HG02970 (cell line): Measurements from ENCODE around the gene RNASE2.
"Not testable (repeated sequence)": the region's sequence is repeated elsewhere in the genome, so short reads cannot be mapped to it uniquely, and the experiment has no call there.

Source experiments
- ATAC-seq: cut with Tn5 transposase; IDR thresholded peaks from one replicate; pipeline ENCODE4 v1.9.1; 2021; ENCODE audit warnings: mild to moderate bottlenecking, moderate library complexity, moderate number of reproducible peaks; ENCODE audit not compliant: unreplicated experiment, low FRiP score

The RNASE2 gene

GRCh38 chr14:20980906-20981305 lies 25.6 kb downstream of the RNASE2 start:
- no peak for ATAC-seq

- ATAC-seq, result no peak
These were observed 27.5 kb downstream of the RNASE2 start for GRCh38 chr14:20982646-20983369.

GRCh38 chr14:20985650-20986049 lies 30.4 kb downstream of the RNASE2 start:
- not testable (repeated sequence) for ATAC-seq

GRCh38 chr14:20986811-20987210 lies 31.5 kb downstream of the RNASE2 start:
- no peak for ATAC-seq

GRCh38 chr14:20988717-20989470 lies 33.6 kb downstream of the RNASE2 start:
- no peak for ATAC-seq

- no peak for ATAC-seq
These were observed 34.1 kb downstream of the RNASE2 start for GRCh38 chr14:20989471-20989786.

- ATAC-seq, result peak; percentile 82
These were observed 34.7 kb downstream of the RNASE2 start, which contains the start of gene METTL17 for GRCh38 chr14:20989787-20990600. TSS of gene METTL17 (plus strand) at chr14:20989980. CDS start at chr14:20990003, 23 bp downstream.

- no peak for ATAC-seq
These were observed 41.2 kb downstream of the RNASE2 start for GRCh38 chr14:20996521-20996920.

GRCh38 chr14:20997115-20997514 lies 41.8 kb downstream of the RNASE2 start:
- ATAC-seq, result no peak

- ATAC-seq, result no peak
These were observed 42.3 kb downstream of the RNASE2 start for GRCh38 chr14:20997564-20997963.

GRCh38 chr14:20998139-20998538 lies 42.9 kb downstream of the RNASE2 start:
- no peak for ATAC-seq

GRCh38 chr14:20998674-20999366 lies 43.5 kb downstream of the RNASE2 start, which contains the start of gene SLC39A2:
TSS of gene SLC39A2 (plus strand) at chr14:20999293. CDS start at chr14:20999447, 154 bp downstream.
- ATAC-seq, result no peak

- no peak for ATAC-seq
These were observed 44.3 kb downstream of the RNASE2 start for GRCh38 chr14:20999591-20999990.

GRCh38 chr14:21001218-21001617 lies 45.9 kb downstream of the RNASE2 start:
- no peak for ATAC-seq

GRCh38 chr14:21003788-21004346 lies 48.6 kb downstream of the RNASE2 start:
- ATAC-seq, result no peak
